Neural crest cell (in vitro differentiated cells): ENCODE data around the gene HTT-AS. TPM values are rescaled to one million over a fixed set of nuclear protein-coding genes. Genes with fewer than 3 reads are reported as not detected.

Experiments used
- DNase-seq: peaks from one replicate; pipeline ENCODE4 v3.0.0; 2021; ENCODE audit warnings: low read depth, mixed read lengths, low spot score
- H3K27ac Mint-ChIP-seq: one replicate; pipeline ENCODE4 v1.8.0; 2021; ENCODE audit warnings: mild to moderate bottlenecking, mixed read lengths; ENCODE audit not compliant: unreplicated experiment
- H3K27me3 Mint-ChIP-seq: 2 replicates; pipeline ENCODE4 v1.8.0; 2021; ENCODE audit warnings: low read depth, mild to moderate bottlenecking, mixed read lengths
- H3K36me3 Mint-ChIP-seq: 2 replicates; pipeline ENCODE4 v1.8.0; 2021; ENCODE audit warnings: low read depth, mild to moderate bottlenecking, mixed read lengths
- H3K4me1 Mint-ChIP-seq: 2 replicates; pipeline ENCODE4 v1.8.0; 2021; ENCODE audit warnings: mixed read lengths
- H3K4me3 Mint-ChIP-seq: one replicate; pipeline ENCODE4 v1.8.0; 2021; ENCODE audit warnings: mild to moderate bottlenecking, mixed read lengths
- H3K9me3 Mint-ChIP-seq: 2 replicates; pipeline ENCODE4 v1.8.0; 2021; ENCODE audit warnings: mixed read lengths
- total RNA-seq: library from RNA; stranded (reverse); gene quantifications from 2 replicates; pipeline ENCODE4 v1.2.1, GENCODE V29; 2021
- TF ChIP-seq, protein P1 (sequence below): fragments of 200-600 bp; sonication (generic); conservative IDR thresholded peaks from 2 replicates; pipeline ENCODE4 v1.5.0; 2021; ENCODE audit warnings: antibody characterized with exemption, mild to moderate bottlenecking

Gene HTT-AS
- total RNA-seq, 1 donor from 2014 or later, result not detected

DNA sequence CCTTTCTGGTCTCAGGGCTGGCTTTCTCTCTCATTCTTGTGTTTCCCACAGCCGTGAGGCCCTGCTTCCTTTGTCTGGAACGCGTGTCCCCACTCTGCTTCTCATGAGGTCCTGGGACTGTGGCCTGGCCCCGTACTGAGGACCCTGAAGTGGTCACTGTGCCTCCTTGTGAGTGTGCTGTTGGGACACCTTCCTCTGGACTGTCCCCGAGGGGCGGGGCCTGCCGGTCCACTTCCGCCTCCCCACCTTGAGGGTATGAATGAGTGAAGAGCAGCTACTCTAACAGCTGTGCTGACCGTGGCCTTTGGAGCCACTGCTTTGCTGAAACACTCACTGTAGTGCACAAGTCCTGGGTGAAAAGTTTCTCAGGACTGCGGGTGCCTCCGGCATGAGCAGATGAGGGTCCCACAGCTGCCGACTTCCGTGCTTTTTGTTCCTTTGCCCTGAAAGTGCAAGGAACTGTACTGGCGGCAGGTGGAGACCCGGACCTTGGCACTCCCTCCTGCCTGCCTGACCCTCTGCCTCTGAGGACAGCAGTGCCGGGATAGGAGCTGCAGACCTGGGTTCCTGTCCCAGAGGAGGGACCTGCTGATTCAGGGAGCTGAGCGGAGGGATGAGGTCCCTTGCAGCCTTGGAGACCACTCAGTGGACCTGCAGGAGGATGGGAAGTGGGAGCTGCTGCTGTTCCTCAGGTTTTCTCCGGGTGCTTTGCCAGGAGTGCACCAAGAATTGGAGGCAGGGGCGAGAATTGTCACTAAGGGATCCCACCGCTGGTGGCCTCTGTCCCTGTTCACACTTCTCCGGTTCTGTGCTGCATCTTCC lies 38.0 kb downstream of the HTT-AS start:
- Mint-ChIP-seq H3K9me3 (no peaks in the 10 kb centered on the region), H3K27me3 (no peaks in the 10 kb centered on the region), H3K27ac (no peak overlapping the region), H3K36me3 (no peaks in the 10 kb centered on the region), H3K4me3 (no peak overlapping the region), H3K4me1 (peaks cover 8% of the 10 kb centered on the region)
- TF ChIP-seq, protein P1, sequence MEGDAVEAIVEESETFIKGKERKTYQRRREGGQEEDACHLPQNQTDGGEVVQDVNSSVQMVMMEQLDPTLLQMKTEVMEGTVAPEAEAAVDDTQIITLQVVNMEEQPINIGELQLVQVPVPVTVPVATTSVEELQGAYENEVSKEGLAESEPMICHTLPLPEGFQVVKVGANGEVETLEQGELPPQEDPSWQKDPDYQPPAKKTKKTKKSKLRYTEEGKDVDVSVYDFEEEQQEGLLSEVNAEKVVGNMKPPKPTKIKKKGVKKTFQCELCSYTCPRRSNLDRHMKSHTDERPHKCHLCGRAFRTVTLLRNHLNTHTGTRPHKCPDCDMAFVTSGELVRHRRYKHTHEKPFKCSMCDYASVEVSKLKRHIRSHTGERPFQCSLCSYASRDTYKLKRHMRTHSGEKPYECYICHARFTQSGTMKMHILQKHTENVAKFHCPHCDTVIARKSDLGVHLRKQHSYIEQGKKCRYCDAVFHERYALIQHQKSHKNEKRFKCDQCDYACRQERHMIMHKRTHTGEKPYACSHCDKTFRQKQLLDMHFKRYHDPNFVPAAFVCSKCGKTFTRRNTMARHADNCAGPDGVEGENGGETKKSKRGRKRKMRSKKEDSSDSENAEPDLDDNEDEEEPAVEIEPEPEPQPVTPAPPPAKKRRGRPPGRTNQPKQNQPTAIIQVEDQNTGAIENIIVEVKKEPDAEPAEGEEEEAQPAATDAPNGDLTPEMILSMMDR, result no peak
- DNase-seq, result no peak

DNA sequence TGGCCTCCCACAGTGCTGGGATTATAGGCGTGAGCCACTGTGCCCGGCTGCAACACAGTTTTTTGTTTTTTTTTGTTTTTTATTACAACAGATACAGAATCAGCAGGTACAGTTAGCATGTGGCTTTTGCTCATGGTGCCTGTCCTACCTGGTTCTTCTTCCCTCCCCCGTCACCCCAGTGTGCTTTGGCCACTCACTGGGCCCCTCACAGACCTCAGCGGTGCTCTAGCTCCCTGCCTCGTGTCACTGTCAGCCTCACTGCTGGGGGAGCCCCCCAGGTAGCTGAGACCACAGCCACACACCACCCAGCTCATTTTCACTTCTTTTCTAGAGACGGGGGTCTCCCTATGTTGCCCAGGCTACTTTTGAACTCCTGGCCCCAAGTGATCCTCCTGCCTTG lies 38.7 kb downstream of the HTT-AS start:
- no peaks in the 10 kb centered on the region for H3K36me3 Mint-ChIP-seq
- no peak overlapping the region for H3K27ac Mint-ChIP-seq
- H3K4me3 Mint-ChIP-seq, result no peak overlapping the region
- no peaks in the 10 kb centered on the region for H3K27me3 Mint-ChIP-seq
- H3K4me1 Mint-ChIP-seq, result peaks cover 8% of the 10 kb centered on the region
- DNase-seq, result no peak
- TF ChIP-seq, protein P1, result no peak
- H3K9me3 Mint-ChIP-seq, result no peaks in the 10 kb centered on the region

DNA sequence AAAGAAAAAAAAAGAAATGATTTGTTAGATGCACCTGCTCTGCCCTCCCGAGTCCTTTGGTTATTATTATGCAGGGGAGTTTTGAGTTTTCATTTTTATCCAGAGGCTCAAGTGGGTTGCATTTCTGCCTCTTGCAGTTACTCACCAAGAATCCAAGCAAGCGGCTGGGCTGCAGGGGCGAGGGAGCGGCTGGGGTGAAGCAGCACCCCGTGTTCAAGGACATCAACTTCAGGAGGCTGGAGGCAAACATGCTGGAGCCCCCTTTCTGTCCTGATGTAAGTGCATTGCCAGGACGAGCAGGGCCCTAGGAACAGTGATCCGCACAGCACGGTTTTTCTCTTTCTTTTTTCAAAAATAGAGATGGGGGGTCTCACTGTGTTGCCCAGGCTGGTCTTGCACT lies 39.1 kb downstream of the HTT-AS start:
- H3K4me1 Mint-ChIP-seq, result peaks cover 8% of the 10 kb centered on the region

DNA sequence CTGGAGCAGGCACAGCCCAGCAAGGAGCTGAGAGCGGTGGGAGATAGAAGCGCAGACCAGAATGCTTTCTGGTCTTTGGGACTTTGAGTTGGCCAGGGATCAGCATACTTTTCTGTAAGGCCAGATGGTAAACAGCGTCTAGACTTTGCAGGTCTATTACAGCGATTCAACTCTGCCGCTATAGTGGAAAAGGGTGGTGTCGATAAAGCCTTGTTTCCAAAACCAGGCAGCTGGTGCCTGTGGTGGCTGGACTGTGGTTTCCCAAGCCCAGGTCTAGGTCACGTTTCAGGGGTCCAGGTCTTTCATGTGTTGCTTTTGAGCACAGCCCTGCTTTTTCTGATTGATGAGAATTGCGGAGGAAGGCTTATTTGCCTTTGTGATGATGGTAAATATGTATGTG lies 40.1 kb downstream of the HTT-AS start:
- DNase-seq, result no peak
- no peaks in the 10 kb centered on the region for H3K36me3 Mint-ChIP-seq
- peaks cover 8% of the 10 kb centered on the region for H3K4me1 Mint-ChIP-seq
- H3K4me3 Mint-ChIP-seq, result no peak overlapping the region
- H3K27ac Mint-ChIP-seq, result no peak overlapping the region
- TF ChIP-seq, protein P1, result no peak
- H3K27me3 Mint-ChIP-seq, result no peaks in the 10 kb centered on the region
- H3K9me3 Mint-ChIP-seq, result no peaks in the 10 kb centered on the region

More for the DNA sequence above, 39.1 kb downstream of the HTT-AS start:
- Mint-ChIP-seq H3K36me3 (no peaks in the 10 kb centered on the region), H3K9me3 (no peaks in the 10 kb centered on the region), H3K4me3 (no peak overlapping the region), H3K27me3 (no peaks in the 10 kb centered on the region), H3K27ac (no peak overlapping the region)
- TF ChIP-seq, protein P1, result no peak
- DNase-seq, result no peak

DNA sequence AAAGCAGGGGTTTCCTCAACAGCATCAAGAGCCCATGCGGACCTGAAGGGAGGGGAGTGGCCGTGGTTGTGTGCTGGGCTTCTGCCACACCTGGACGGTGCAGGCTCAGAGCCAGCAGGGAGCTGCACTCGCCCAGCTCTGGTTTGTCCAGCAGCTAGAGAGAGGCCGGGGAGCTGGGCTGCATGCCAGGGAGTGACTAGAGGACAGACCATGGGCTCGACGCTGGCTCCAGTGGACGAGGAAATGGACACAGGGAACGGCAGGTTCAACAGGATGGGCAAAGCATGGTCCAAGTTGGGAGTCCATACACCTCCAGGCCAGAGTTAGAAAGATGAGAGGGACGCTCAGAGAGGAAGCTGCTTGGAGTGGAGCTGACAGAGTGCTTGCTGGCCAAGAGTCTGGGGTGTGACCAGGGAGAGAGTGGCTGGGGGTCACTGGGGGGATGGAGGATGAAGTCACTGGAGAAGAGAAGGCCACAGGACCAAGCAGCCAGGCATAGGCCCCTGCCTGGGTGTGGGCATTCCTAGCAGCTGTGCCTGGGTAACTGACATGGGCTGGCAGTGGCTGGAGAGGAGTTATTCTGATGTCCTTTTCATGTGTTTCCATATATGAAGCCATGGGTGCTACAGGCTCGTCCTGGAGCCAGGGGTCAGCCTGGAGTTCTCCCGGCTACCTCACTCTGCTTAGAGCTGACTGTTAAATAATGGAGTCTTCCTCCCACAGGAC lies 42.8 kb downstream of the HTT-AS start:
- no peaks in the 10 kb centered on the region for H3K9me3 Mint-ChIP-seq
- no peaks in the 10 kb centered on the region for H3K36me3 Mint-ChIP-seq
- no peak for DNase-seq
- H3K27me3 Mint-ChIP-seq, result no peaks in the 10 kb centered on the region
- TF ChIP-seq, protein P1, result no peak
- H3K27ac Mint-ChIP-seq, result no peak overlapping the region
- no peaks in the 10 kb centered on the region for H3K4me1 Mint-ChIP-seq
- no peak overlapping the region for H3K4me3 Mint-ChIP-seq
